ENCODE results near the gene SULT4A1. TPM values are rescaled to one million over a fixed set of nuclear protein-coding genes. Genes with fewer than 3 reads are reported as not detected.

The SULT4A1 gene
- total and polyA plus RNA-seq, 2 experiments from 2014 or later: 4.7 to 5.2 TPM

- TF ChIP-seq EZH2 (IDR thresholded peaks at IDR 0.05; ENCODE audit: low read depth, unreplicated experiment) (no peak), JUNB (IDR thresholded peaks at IDR 0.05; ENCODE audit: unreplicated experiment) (no peak)
These were observed 26.4 kb upstream of the SULT4A1 start (continued) for GRCh38 chr22:43888740-43889139.

GRCh38 chr22:43887391-43887790 is 25.1 kb upstream of the SULT4A1 start:
- no peak overlapping the region for H3K4me3 Mint-ChIP-seq

More at GRCh38 chr22:43887391-43887790, 25.1 kb upstream of the SULT4A1 start:
- Histone ChIP-seq H3K4me1 (ENCODE audit: insufficient read depth) (no peaks in the 10 kb centered on the region), H3K36me3 (ENCODE audit: insufficient read depth) (no peaks in the 10 kb centered on the region; the same call in 1 of the 2 replicates), H3K27me3 (ENCODE audit: insufficient read depth) (peaks cover 6% of the 10 kb centered on the region), H3K4me3 (no peak overlapping the region), H3K27ac (ENCODE audit: low read depth) (no peak overlapping the region), H3K9me2 (ENCODE audit: insufficient read depth) (no peaks in the 10 kb centered on the region), H4K20me1 (replicated peaks; ENCODE audit: insufficient read depth) (peaks cover 3% of the 10 kb centered on the region; the same call in 1 of the 2 replicates), H3K4me2 (no peak overlapping the region), H3F3A (replicated peaks; ENCODE audit: low read depth) (no peaks in the 10 kb centered on the region; the same call in 1 of the 2 replicates), H2AFZ (no peak overlapping the region), H3K79me2 (replicated peaks; ENCODE audit: insufficient read depth) (no peaks in the 10 kb centered on the region)
- H3K27ac Mint-ChIP-seq: no peak overlapping the region
- H3K9me3 Mint-ChIP-seq: no peaks in the 10 kb centered on the region
- H3K4me1 Mint-ChIP-seq: peaks cover 6% of the 10 kb centered on the region; the same call in 1 of the 3 replicates
- H3K27me3 Mint-ChIP-seq (ENCODE audit: insufficient read depth, low read depth, poor library complexity): peaks cover 12% of the 10 kb centered on the region
- TF ChIP-seq, protein P1, sequence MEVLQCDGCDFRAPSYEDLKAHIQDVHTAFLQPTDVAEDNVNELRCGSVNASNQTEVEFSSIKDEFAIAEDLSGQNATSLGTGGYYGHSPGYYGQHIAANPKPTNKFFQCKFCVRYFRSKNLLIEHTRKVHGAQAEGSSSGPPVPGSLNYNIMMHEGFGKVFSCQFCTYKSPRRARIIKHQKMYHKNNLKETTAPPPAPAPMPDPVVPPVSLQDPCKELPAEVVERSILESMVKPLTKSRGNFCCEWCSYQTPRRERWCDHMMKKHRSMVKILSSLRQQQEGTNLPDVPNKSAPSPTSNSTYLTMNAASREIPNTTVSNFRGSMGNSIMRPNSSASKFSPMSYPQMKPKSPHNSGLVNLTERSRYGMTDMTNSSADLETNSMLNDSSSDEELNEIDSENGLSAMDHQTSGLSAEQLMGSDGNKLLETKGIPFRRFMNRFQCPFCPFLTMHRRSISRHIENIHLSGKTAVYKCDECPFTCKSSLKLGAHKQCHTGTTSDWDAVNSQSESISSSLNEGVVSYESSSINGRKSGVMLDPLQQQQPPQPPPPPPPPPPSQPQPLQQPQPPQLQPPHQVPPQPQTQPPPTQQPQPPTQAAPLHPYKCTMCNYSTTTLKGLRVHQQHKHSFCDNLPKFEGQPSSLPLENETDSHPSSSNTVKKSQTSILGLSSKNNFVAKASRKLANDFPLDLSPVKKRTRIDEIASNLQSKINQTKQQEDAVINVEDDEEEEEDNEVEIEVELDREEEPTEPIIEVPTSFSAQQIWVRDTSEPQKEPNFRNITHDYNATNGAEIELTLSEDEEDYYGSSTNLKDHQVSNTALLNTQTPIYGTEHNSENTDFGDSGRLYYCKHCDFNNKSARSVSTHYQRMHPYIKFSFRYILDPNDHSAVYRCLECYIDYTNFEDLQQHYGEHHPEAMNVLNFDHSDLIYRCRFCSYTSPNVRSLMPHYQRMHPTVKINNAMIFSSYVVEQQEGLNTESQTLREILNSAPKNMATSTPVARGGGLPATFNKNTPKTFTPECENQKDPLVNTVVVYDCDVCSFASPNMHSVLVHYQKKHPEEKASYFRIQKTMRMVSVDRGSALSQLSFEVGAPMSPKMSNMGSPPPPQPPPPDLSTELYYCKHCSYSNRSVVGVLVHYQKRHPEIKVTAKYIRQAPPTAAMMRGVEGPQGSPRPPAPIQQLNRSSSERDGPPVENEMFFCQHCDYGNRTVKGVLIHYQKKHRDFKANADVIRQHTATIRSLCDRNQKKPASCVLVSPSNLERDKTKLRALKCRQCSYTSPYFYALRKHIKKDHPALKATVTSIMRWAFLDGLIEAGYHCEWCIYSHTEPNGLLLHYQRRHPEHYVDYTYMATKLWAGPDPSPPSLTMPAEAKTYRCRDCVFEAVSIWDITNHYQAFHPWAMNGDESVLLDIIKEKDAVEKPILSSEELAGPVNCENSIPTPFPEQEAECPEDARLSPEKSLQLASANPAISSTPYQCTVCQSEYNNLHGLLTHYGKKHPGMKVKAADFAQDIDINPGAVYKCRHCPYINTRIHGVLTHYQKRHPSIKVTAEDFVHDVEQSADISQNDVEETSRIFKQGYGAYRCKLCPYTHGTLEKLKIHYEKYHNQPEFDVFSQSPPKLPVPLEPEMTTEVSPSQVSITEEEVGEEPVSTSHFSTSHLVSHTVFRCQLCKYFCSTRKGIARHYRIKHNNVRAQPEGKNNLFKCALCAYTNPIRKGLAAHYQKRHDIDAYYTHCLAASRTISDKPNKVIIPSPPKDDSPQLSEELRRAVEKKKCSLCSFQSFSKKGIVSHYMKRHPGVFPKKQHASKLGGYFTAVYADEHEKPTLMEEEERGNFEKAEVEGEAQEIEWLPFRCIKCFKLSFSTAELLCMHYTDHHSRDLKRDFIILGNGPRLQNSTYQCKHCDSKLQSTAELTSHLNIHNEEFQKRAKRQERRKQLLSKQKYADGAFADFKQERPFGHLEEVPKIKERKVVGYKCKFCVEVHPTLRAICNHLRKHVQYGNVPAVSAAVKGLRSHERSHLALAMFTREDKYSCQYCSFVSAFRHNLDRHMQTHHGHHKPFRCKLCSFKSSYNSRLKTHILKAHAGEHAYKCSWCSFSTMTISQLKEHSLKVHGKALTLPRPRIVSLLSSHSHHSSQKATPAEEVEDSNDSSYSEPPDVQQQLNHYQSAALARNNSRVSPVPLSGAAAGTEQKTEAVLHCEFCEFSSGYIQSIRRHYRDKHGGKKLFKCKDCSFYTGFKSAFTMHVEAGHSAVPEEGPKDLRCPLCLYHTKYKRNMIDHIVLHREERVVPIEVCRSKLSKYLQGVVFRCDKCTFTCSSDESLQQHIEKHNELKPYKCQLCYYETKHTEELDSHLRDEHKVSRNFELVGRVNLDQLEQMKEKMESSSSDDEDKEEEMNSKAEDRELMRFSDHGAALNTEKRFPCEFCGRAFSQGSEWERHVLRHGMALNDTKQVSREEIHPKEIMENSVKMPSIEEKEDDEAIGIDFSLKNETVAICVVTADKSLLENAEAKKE (CRISPR knock-in tag; IDR thresholded peaks at IDR 0.05): no peak
- TF ChIP-seq NANOG (IDR thresholded peaks at IDR 0.05; ENCODE audit: borderline replicate concordance) (no peak), EZH2phosphoT487 (IDR thresholded peaks at IDR 0.05; ENCODE audit: unreplicated experiment) (no peak)
- TF ChIP-seq, protein P2, sequence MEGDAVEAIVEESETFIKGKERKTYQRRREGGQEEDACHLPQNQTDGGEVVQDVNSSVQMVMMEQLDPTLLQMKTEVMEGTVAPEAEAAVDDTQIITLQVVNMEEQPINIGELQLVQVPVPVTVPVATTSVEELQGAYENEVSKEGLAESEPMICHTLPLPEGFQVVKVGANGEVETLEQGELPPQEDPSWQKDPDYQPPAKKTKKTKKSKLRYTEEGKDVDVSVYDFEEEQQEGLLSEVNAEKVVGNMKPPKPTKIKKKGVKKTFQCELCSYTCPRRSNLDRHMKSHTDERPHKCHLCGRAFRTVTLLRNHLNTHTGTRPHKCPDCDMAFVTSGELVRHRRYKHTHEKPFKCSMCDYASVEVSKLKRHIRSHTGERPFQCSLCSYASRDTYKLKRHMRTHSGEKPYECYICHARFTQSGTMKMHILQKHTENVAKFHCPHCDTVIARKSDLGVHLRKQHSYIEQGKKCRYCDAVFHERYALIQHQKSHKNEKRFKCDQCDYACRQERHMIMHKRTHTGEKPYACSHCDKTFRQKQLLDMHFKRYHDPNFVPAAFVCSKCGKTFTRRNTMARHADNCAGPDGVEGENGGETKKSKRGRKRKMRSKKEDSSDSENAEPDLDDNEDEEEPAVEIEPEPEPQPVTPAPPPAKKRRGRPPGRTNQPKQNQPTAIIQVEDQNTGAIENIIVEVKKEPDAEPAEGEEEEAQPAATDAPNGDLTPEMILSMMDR (conservative IDR thresholded peaks at IDR 0.05; ENCODE audit: low read depth in 2 of 2): no peak
- TF ChIP-seq, protein P3, sequence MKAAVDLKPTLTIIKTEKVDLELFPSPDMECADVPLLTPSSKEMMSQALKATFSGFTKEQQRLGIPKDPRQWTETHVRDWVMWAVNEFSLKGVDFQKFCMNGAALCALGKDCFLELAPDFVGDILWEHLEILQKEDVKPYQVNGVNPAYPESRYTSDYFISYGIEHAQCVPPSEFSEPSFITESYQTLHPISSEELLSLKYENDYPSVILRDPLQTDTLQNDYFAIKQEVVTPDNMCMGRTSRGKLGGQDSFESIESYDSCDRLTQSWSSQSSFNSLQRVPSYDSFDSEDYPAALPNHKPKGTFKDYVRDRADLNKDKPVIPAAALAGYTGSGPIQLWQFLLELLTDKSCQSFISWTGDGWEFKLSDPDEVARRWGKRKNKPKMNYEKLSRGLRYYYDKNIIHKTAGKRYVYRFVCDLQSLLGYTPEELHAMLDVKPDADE (IDR thresholded peaks at IDR 0.05): no peak
- ATAC-seq: no peak
- peaks cover 17% of the 10 kb centered on the region for H3K36me3 Mint-ChIP-seq (ENCODE audit: low read depth)
- DNase-seq (ENCODE audit: low spot score): no peak

All from GM23338 (cell line).